Stimulated activated CD4-positive, alpha-beta T cell treated with anti-CD3 and anti-CD28 coated beads, Interleukin-1b, Interleukin-23, amount 100 ng/mL, for 1 hour (primary cell): ENCODE data around the gene WIPF1.

Experiments
- DNase-seq, 2 donors: peaks; one replicate each; pipeline ENCODE4 v3.0.0-alpha.2; 2020; ENCODE audit warnings: low read depth in 2 of 2

Gene WIPF1

GRCh38 chr2:174540893-174541292 lies 56.7 kb downstream of the WIPF1 start:
- DNase-seq = no peak

DNA sequence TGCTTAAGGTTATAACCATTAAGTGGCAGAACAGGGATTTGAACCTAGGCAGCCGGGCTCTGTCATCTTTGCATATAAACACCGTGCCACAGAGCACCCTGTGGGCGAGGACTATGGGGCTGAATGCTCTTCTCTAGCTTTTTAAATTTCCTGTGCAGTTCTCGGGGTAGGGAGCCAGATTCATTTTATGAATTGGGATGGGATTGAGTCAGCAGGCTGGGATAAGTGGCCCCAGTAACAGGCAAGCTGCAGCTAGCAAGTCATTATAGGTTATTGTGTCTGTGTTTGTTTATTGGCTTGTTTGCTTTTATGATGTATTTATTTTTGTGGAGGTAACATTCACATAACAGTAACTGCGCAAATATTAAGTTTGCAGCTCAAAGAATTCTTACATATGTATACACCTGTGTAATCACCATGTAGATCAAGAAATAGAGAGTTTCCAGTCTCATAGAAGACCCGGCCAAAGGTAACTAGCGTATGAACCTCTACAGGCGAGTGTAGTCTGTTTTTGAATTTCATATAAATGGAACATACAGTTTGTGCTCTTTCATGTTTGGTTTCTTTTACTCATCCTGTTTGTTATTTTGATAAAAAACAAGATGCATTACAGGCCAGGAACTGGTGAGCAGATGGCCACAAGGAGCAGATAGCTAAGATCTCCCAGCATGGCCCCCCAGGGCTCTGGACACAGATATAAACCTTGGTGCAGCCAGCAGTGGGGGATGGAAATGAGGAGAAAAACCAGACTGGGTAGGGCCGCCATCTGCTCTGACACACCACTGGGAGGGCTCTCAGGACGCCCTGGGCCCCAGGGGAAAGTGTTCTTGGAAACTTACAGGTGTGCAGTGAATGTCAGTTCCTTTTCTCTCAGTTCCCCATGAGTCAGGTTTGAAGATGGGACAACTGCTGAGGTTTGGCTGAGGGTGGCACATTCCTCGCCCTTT lies 61.6 kb downstream of the WIPF1 start:
- no peak for DNase-seq

DNA sequence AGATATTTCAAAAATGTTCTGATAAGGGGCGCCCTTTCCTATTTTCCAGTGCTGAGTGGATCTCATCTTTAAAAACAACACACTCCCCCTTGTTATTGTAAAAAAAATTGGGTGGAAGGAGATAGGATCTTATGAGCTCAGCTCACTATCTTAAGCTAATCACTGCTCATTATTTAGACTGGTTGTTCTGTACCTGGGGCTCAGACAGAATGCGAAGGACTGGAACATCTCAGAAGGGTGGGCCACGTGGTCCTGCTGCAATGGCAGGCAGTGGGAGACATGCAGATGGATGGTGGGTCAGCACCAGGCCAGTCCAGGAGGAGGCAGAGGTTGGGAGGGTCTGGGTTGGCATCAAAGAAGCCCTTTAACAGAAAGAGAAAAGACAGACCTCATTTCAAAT lies 62.5 kb downstream of the WIPF1 start:
- no peak for DNase-seq

- DNase-seq = no peak
Observed at GRCh38 chr2:174529916-174530315, 67.7 kb downstream of the WIPF1 start.

DNA sequence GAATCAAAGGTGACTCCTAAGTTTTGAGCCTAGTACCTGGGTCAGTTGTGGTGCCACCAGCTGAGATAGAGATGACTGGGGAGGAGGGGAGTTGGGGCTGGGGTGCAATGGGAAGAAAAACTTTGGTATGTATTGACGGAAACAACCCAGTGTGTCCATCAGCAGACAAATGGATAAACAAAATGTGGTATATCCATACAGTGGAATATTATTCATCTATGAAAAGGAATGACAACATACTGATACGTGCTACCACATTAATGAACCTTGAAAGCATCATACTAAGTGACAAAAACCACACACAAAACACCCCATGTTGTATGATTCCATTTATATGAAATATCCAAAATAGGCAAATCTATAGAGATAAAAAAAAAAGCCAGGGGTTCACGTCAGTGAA lies 69.6 kb downstream of the WIPF1 start:
- DNase-seq = no peak

- no peak for DNase-seq
Observed at GRCh38 chr2:174527101-174527721, 70.4 kb downstream of the WIPF1 start.

DNA sequence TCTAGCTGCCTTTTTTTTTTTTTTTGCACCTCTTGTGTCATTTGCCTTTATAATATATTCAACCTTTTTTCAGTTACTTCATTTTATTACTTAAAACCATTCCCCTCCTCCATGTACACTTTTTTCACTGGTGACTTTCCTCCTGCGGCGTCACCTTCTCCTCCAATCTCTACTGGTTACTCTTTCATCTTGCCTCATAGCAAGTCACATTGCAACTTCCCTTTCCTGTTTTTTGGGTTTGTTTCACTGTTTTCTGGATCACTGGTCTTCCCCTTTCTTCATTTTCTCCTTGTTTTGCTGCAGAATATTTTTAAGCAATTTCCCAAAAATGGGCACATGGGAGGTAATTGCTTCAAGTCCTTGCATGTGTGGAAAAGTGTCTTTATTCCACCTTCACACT lies 73.1 kb downstream of the WIPF1 start:
- no peak for DNase-seq

DNA sequence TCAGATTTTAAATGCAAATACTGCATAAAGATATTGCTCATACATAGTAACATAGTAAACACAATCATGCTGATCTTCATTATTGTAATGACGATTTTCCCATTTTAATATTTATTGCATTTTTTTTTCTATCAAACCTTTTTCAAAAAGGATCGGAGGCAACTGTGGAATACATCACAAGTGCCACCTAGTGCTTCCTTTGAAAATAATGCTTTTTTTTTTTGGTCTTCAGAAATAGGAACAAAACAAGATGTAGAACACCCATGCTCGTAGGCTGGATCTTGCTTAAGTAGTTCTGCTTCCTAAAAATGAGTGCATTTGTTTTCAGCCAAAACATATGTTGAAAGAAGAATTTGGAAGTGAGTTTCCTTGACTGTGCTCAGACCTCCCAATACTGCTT lies 75.1 kb downstream of the WIPF1 start:
- DNase-seq = no peak

DNA sequence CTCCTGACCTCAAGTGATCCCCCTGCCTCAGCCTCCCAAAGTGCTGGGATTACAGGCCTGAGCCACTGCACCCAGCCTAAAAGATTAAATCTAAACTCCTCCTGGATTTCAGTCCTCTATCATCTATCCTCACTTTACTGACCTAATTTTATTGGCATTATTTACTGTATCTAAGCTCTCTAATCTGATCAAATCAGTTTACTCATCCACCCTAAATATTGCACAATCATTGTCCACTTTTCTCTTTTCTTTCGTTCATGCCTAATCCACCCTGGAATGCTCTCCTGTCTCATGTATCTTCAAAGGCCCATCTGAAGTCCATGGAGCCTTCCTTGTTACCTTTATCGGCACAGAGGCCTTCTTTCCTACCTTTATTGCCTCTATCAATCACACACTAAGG lies 79.2 kb downstream of the WIPF1 start:
- DNase-seq = no peak

GRCh38 chr2:174516501-174517378 lies 80.9 kb downstream of the WIPF1 start:
- DNase-seq = no peak

DNA sequence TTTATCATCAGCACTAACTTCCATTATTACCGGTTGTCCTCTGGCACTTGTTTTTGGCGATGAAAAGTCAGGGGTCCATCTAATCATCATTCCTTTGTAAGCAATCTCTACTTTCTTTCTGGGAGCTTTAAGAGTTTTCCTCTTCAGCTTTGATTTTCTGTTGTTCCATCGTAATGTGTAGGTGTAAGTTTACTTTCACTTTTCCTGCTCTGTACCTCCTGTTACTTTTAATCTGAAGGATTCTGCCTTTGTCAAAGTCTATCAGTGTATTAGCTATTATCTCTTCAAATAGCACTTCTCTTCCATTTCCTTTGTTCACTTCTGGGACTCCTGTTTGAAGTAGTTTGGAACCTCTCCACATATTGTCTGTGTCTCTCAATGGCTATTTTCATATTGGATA lies 85.3 kb downstream of the WIPF1 start:
- no peak for DNase-seq

DNA sequence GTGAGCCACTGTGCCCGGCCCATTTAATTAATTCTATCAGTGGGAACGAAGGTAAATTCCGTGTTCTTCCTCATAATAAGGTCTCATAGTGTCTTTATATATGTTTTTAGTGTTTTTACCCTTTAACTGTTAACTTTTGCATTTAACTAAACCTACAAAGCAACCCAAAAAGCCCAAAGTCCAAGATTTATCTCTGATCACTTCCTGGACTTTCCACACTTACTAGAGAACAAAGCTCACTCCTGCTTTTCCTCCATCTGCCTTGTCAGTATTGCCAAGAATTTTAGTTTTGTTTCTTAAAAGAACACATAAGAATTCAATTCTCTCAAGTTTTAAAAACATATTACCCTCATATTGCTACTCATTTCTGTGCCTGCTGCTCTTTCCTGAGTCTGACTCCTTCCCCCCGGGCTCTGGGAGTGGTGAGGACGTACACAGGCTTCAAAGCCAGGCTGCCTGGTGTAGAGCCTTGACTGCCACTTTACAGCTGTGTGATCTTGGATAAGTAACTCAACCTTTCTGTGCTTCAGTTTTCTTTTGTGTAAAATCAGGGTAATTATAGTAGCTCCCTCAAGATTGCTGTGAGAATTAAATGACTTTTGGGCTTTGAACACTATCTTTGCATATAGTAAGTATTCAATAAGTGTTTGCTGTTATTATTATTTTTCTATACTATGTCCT lies 85.9 kb downstream of the WIPF1 start:
- no peak for DNase-seq

- no peak for DNase-seq
Observed at GRCh38 chr2:174510583-174511189, 86.9 kb downstream of the WIPF1 start.
